Activated B cell treated with CpG ODN at 0.5 μM for 24 hours (primary cell): ENCODE data around the gene TM9SF4. TPM values are rescaled to one million over a fixed set of nuclear protein-coding genes. Genes with fewer than 3 reads are reported as not detected.
"Not testable (repeated sequence)": the region's sequence is repeated elsewhere in the genome, so short reads cannot be mapped to it uniquely, and the experiment has no call there.

Experiments
- ATAC-seq: fragments of 200-7000 bp; cut with Tn5 transposase; one replicate; pipeline ENCODE4 v1.10.0; 2021; ENCODE audit warnings: low read depth, mild to moderate bottlenecking, moderate library complexity
- CTCF ChIA-PET: fragments of 350-600 bp; sonication (Branson Sonifier 250); formaldehyde crosslinking; loops from one replicate; lab custom pipeline; 2021; ENCODE audit warnings: antibody characterized with exemption; lab: Charles Lee
- POLR2A ChIA-PET: fragments of 350-600 bp; sonication (Branson Sonifier 250); formaldehyde crosslinking; loops from one replicate; lab custom pipeline; 2021; ENCODE audit warnings: antibody characterized with exemption; lab: Charles Lee
- DNase-seq: peaks from one replicate; pipeline ENCODE4 v3.0.0; 2022
- H3K27ac Mint-ChIP-seq: one replicate; pipeline ENCODE4 v1.8.0; 2020; ENCODE audit warnings: mixed read lengths
- H3K27me3 Mint-ChIP-seq: one replicate; pipeline ENCODE4 v1.8.0; 2021; ENCODE audit warnings: mixed read lengths
- H3K36me3 Mint-ChIP-seq: one replicate; pipeline ENCODE4 v1.8.0; 2021; ENCODE audit warnings: low read depth, mixed read lengths
- H3K4me1 Mint-ChIP-seq: one replicate; pipeline ENCODE4 v1.8.0; 2021; ENCODE audit warnings: mixed read lengths
- H3K4me3 Mint-ChIP-seq: one replicate; pipeline ENCODE4 v1.8.0; 2020; ENCODE audit warnings: mild to moderate bottlenecking, mixed read lengths
- H3K9me3 Mint-ChIP-seq: one replicate; pipeline ENCODE4 v1.8.0; 2020; ENCODE audit warnings: mixed read lengths
- CTCF ChIP-seq: fragments of 200-600 bp; IDR thresholded peaks from one replicate; pipeline ENCODE4 v1.8.0; 2022; ENCODE audit warnings: antibody characterized with exemption, mild to moderate bottlenecking
- intact Hi-C: fragments of 100-400 bp; cut with micrococcal nuclease; formaldehyde crosslinking; loops from one replicate; pipeline ENCODE4 v1.15.1; 2024
- total RNA-seq: library from RNA; stranded (reverse); gene quantifications from 2 replicates; pipeline ENCODE4 v1.2.3, GENCODE V29; 2022

TM9SF4 gene
- total RNA-seq, 1 donor from 2014 or later, result 48.1 TPM

GRCh38 chr20:32116079-32116521 lies 6.6 kb downstream of the TM9SF4 start:
- no peaks in the 10 kb centered on the region for H3K9me3 Mint-ChIP-seq
- H3K4me1 Mint-ChIP-seq, result peaks cover 36% of the 10 kb centered on the region
- H3K36me3 Mint-ChIP-seq, result peaks cover 17% of the 10 kb centered on the region
- H3K27ac Mint-ChIP-seq, result no peak overlapping the region
- H3K4me3 Mint-ChIP-seq, result no peak overlapping the region
- TF ChIP-seq CTCF, result no peak
- H3K27me3 Mint-ChIP-seq, result no peaks in the 10 kb centered on the region
- no peak for DNase-seq
- intact Hi-C loops, result no loop called here
- ChIA-PET CTCF (interaction anchor here (0.5 to 0.6 kb wide), 2 partner anchors 18 to 23 kb away, joined by 3 read pairs; no protein-coding TSS in a partner anchor), POLR2A (interaction anchor here (0.6 kb wide), 1 partner anchor 8 kb away, joined by 4 read pairs; no protein-coding TSS in a partner anchor)
- no peak for ATAC-seq

- ATAC-seq, H3K4me3 Mint-ChIP-seq, H3K27ac Mint-ChIP-seq, H3K27me3 Mint-ChIP-seq, intact Hi-C loops, H3K9me3 Mint-ChIP-seq, DNase-seq: not testable (repeated sequence)
- ChIA-PET POLR2A (interaction anchor here (0.6 kb wide), 1 partner anchor 8 kb away, joined by 4 read pairs; no protein-coding TSS in a partner anchor), CTCF (interaction anchor here (0.5 kb wide), 1 partner anchor 18 kb away, joined by 3 read pairs; no protein-coding TSS in a partner anchor)
- Mint-ChIP-seq H3K4me1 (peaks cover 30% of the 10 kb centered on the region), H3K36me3 (peaks cover 17% of the 10 kb centered on the region)
Observed at GRCh38 chr20:32116796-32117195, 7.3 kb downstream of the TM9SF4 start.

GRCh38 chr20:32118427-32118826 lies 8.9 kb downstream of the TM9SF4 start:
- DNase-seq, H3K27ac Mint-ChIP-seq, H3K9me3 Mint-ChIP-seq, H3K4me3 Mint-ChIP-seq, ATAC-seq, H3K27me3 Mint-ChIP-seq, intact Hi-C loops, CTCF ChIA-PET: not testable (repeated sequence)
- H3K36me3 Mint-ChIP-seq, result peaks cover 17% of the 10 kb centered on the region
- peaks cover 19% of the 10 kb centered on the region for H3K4me1 Mint-ChIP-seq
- POLR2A ChIA-PET, result interaction anchor here (0.6 to 1.6 kb wide), 2 partner anchors 9 to 22 kb away, joined by 3 to 11 read pairs; partner anchors contain the start of gene TM9SF4

DNA sequence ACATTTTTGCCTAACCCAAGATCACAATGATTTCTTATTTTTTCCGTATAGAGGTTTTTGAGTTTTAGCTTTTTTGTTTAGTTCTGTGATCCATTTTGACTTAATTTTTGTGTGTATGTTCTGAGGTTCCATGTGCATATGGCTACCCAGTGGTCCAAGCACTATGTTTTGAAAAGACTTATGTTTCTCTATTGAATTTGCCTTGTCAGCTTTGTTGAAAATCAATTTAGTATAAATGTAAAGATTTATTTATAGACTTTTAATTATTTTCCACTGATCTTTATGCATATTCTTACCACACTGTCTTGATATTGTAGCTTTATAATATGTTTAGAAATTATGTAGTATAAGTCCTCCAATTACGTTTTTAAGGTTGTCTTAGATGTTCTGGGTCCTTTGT lies 10.2 kb downstream of the TM9SF4 start:
- ATAC-seq, result no peak
- H3K27ac Mint-ChIP-seq, result no peak overlapping the region

GRCh38 chr20:32121908-32122307 lies 12.4 kb downstream of the TM9SF4 start:
- DNase-seq, H3K36me3 Mint-ChIP-seq, H3K27ac Mint-ChIP-seq, ATAC-seq, intact Hi-C loops, CTCF ChIA-PET, H3K4me3 Mint-ChIP-seq, H3K9me3 Mint-ChIP-seq, H3K27me3 Mint-ChIP-seq, POLR2A ChIA-PET: not testable (repeated sequence)
- peaks cover 16% of the 10 kb centered on the region for H3K4me1 Mint-ChIP-seq

More for the DNA sequence above, 10.2 kb downstream of the TM9SF4 start:
- ChIA-PET CTCF (no interaction called here), POLR2A (no interaction called here)
- Mint-ChIP-seq H3K4me3 (no peak overlapping the region), H3K9me3 (no peaks in the 10 kb centered on the region), H3K27me3 (no peaks in the 10 kb centered on the region), H3K4me1 (peaks cover 15% of the 10 kb centered on the region), H3K36me3 (peaks cover 20% of the 10 kb centered on the region)
- DNase-seq, result no peak
- no peak for TF ChIP-seq CTCF
- intact Hi-C loops, result no loop called here

GRCh38 chr20:32123088-32123487 lies 13.6 kb downstream of the TM9SF4 start:
- no peak overlapping the region for H3K4me3 Mint-ChIP-seq
- H3K27ac Mint-ChIP-seq, result no peak overlapping the region
- ATAC-seq (no peak), DNase-seq (no peak)
- peaks cover 11% of the 10 kb centered on the region for H3K36me3 Mint-ChIP-seq
- intact Hi-C loops, result no loop called here
- H3K27me3 Mint-ChIP-seq, result no peaks in the 10 kb centered on the region
- CTCF ChIA-PET, result no interaction called here
- POLR2A ChIA-PET, result no interaction called here
- no peak for TF ChIP-seq CTCF
- no peaks in the 10 kb centered on the region for H3K9me3 Mint-ChIP-seq
- peaks cover 9% of the 10 kb centered on the region for H3K4me1 Mint-ChIP-seq
